Endothelial cell of umbilical vein (primary cell): ENCODE data around the gene ZBTB17. TPM values are rescaled to one million over a fixed set of nuclear protein-coding genes. Genes with fewer than 3 reads are reported as not detected.

ENCODE experiments used
- BruUV-seq: library from RNA; stranded (reverse); fragments of 400-500 nt; replicated peaks from 2 replicates; lab custom pipeline; 2021; lab: Mats Ljungman, UMichigan
- CTCF ChIA-PET: fragments of 300-600, 350-600 bp; sonication (Branson Sonifier 250); formaldehyde crosslinking; loops from one replicate; lab custom pipeline; 2021; ENCODE audit warnings: antibody characterized with exemption, inconsistent platforms; lab: Charles Lee
- POLR2A ChIA-PET: fragments of 300-600, 350-600 bp; sonication (Branson Sonifier 250); formaldehyde crosslinking; loops from one replicate; lab custom pipeline; 2021; ENCODE audit warnings: antibody characterized with exemption, inconsistent platforms; lab: Charles Lee
- DNase-seq: peaks from one replicate; pipeline ENCODE4 v3.0.0-alpha.2; 2011; ENCODE audit warnings: low read depth, low spot score
- FAIRE-seq: peaks from 2 replicates; lab custom pipeline; 2011; peaks lifted over from hg19 to GRCh38; lab: Jason Lieb, UNC
- H2AFZ ChIP-seq: 2 replicates; pipeline ENCODE4 v1.6.0; 2012; ENCODE audit warnings: low read depth, low read length, control low read depth, inconsistent platforms
- H3K27ac ChIP-seq: 2 replicates; pipeline ENCODE4 v1.5.1; 2011; ENCODE audit warnings: low read depth, mild to moderate bottlenecking, control low read depth, low read length, moderate library complexity; ENCODE audit not compliant: insufficient read depth
- H3K27me3 ChIP-seq, 2 experiments: 2 replicates each; pipeline versions ENCODE4 v1.6.0 to v1.6.1; 2011; ENCODE audit warnings: low read length in 2 of 2, mixed read lengths in 1 of 2; ENCODE audit not compliant: control insufficient read depth in 2 of 2, insufficient read depth in 2 of 2
- H3K36me3 ChIP-seq, 2 experiments: 2 replicates in 1 of 2; 3 replicates in 1 of 2; pipeline ENCODE4 v1.5.1; 2011; ENCODE audit warnings: low read length in 2 of 2, mild to moderate bottlenecking in 1 of 2, moderate library complexity in 1 of 2; ENCODE audit not compliant: control insufficient read depth in 2 of 2, insufficient read depth in 2 of 2; ENCODE audit errors: extremely low read depth in 1 of 2
- H3K4me1 ChIP-seq: 3 replicates; pipeline ENCODE4 v1.5.1; 2011; ENCODE audit warnings: mild to moderate bottlenecking, low read length; ENCODE audit not compliant: control insufficient read depth, insufficient read depth; ENCODE audit errors: extremely low read depth
- H3K4me2 ChIP-seq: 2 replicates; pipeline ENCODE4 v1.6.1; 2011; ENCODE audit warnings: low read length, control low read depth, mixed read lengths; ENCODE audit not compliant: insufficient read depth
- H3K4me3 ChIP-seq, 3 experiments: fragments of 200-600 bp in 1 of 3; sonication (generic), shearing (Covaris generic) in 1 of 3; replicated peaks in 1 of 3; 2 replicates each; pipeline ENCODE4 v1.5.1; 2011 to 2016; ENCODE audit warnings: control low read depth in 3 of 3, low read length in 3 of 3, mild to moderate bottlenecking in 2 of 3, inconsistent platforms in 1 of 3, low read depth in 1 of 3, moderate library complexity in 1 of 3; ENCODE audit not compliant: insufficient read depth in 1 of 3
- H3K79me2 ChIP-seq: 2 replicates; pipeline ENCODE4 v1.6.0; 2012; ENCODE audit warnings: low read length, inconsistent platforms; ENCODE audit not compliant: control insufficient read depth, insufficient read depth
- H3K9ac ChIP-seq: replicated peaks from 2 replicates; pipeline ENCODE3; 2011; ENCODE audit warnings: low read length, control low read depth; ENCODE audit not compliant: insufficient read depth; ENCODE audit errors: extremely low read depth
- H3K9me1 ChIP-seq: replicated peaks from 3 replicates; pipeline ENCODE4 v1.6.0; 2011; ENCODE audit warnings: mild to moderate bottlenecking, low read length; ENCODE audit not compliant: control insufficient read depth, insufficient read depth; ENCODE audit errors: extremely low read depth
- H3K9me3 ChIP-seq: replicated peaks from 2 replicates; pipeline ENCODE4 v1.5.1; 2012; ENCODE audit warnings: low read length, inconsistent platforms; ENCODE audit not compliant: control insufficient read depth, insufficient read depth
- H4K20me1 ChIP-seq: replicated peaks from 2 replicates; pipeline ENCODE3; 2011; ENCODE audit warnings: mild to moderate bottlenecking, low read length; ENCODE audit not compliant: control insufficient read depth, insufficient read depth; ENCODE audit errors: extremely low read depth
- EZH2 ChIP-seq: IDR thresholded peaks from 2 replicates; pipeline ENCODE4 v1.6.1; 2012; ENCODE audit warnings: borderline replicate concordance, low read depth, mild to moderate bottlenecking, moderate library complexity, low read length, inconsistent platforms; ENCODE audit not compliant: severe bottlenecking
- FOS ChIP-seq: IDR thresholded peaks from 2 replicates; pipeline ENCODE4 v1.6.1; 2011; ENCODE audit warnings: mild to moderate bottlenecking, low read length, moderate library complexity, borderline replicate concordance; ENCODE audit not compliant: insufficient read depth
- GATA2 ChIP-seq: IDR thresholded peaks from 2 replicates; pipeline ENCODE4 v1.7.0; 2011; ENCODE audit warnings: low read depth, mild to moderate bottlenecking, moderate library complexity, mixed read lengths, low read length; ENCODE audit not compliant: insufficient read length, insufficient read depth
- JUN ChIP-seq: IDR thresholded peaks from 2 replicates; pipeline ENCODE4 v1.6.1; 2011; ENCODE audit warnings: borderline replicate concordance, low read depth; ENCODE audit not compliant: insufficient read length, insufficient read depth
- MYC ChIP-seq: IDR thresholded peaks from one replicate; pipeline ENCODE4 v1.6.1; 2011; ENCODE audit warnings: mild to moderate bottlenecking, low read depth, low read length
- POLR2A ChIP-seq: IDR thresholded peaks from 2 replicates; pipeline ENCODE4 v1.6.1; 2012; ENCODE audit warnings: low read depth, mild to moderate bottlenecking, control low read depth, low read length
- POLR2AphosphoS5 ChIP-seq: IDR thresholded peaks from 2 replicates; pipeline ENCODE4 v1.6.1; 2012; ENCODE audit warnings: low read depth, mild to moderate bottlenecking, control low read depth, low read length, moderate library complexity; ENCODE audit not compliant: insufficient read depth
- dilution Hi-C: fragments of 300-500 bp; cut with MboI; formaldehyde crosslinking; loops from one replicate; pipeline ENCODE4 v1.15.0; 2019; ENCODE audit warnings: low sequenced_read_pairs; ENCODE audit not compliant: extremely low pct_ligation_motif_present
- intact Hi-C: fragments of 100-400 bp; cut with micrococcal nuclease; formaldehyde crosslinking; loops from one replicate; pipeline ENCODE4 v1.10.0; 2022
- polyA plus RNA-seq, 4 experiments: library from polyadenylated mRNA; depleted of rRNA in 3 of 4; stranded (reverse) in 3 of 4; unstranded in 1 of 4; fragments of >200 nt; gene quantifications; 2 replicates each; pipeline versions ENCODE4 v1.2.1 to v1.2.3, GENCODE V29; 2011 to 2012; ENCODE audit warnings: missing spikeins in 1 of 4
- total RNA-seq: library from RNA; stranded (reverse); gene quantifications from 2 replicates; pipeline ENCODE4 v1.2.3, GENCODE V29; 2021
- TF ChIP-seq, protein P1 (sequence below): IDR thresholded peaks from 2 replicates; pipeline ENCODE4 v1.6.1; 2011; ENCODE audit not compliant: insufficient read depth, insufficient read length
- TF ChIP-seq, protein P2 (sequence below), 2 donors: IDR thresholded peaks; 1 replicate in 1 of 2; 2 replicates in 1 of 2; pipeline ENCODE4 v1.5.1; 2011; ENCODE audit warnings: low read length in 2 of 2, mild to moderate bottlenecking in 2 of 2, moderate library complexity in 2 of 2, control low read depth in 1 of 2, inconsistent platforms in 1 of 2, low read depth in 1 of 2; ENCODE audit not compliant: insufficient read depth in 1 of 2; ENCODE audit errors: extremely low read depth in 1 of 2

The ZBTB17 gene
- total and polyA plus RNA-seq, 2 donors (not counting 3 experiments of a cell fraction or from before 2014, with no cell fraction given), result 43.9 to 72.7 TPM

DNA sequence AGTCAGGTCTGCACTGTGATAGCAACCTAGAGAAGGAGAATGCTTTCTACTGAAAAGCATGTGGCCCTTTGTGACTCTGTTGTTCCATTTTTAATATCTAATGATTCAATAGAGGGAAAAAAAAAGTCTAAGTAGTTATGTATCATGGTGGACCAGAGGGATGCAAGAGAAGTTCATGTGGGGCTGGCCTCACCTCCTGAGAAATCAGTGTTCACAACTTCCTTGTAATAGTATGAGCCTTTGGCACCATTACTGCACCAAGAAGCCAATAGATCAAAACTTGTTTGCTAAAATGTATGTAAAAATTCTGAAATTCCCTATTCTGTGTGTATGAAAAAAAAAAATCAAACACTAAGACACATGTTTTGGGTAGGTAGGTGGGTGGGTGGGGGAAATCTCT lies 5.0 kb downstream of the ZBTB17 start:
- no peak overlapping the region for H3K27ac ChIP-seq
- CTCF ChIA-PET, result no interaction called here
- no TSS peak for BruUV-seq
- FAIRE-seq (no peak), DNase-seq (no peak)
- H3K36me3 ChIP-seq, result peaks cover 12% of the 10 kb centered on the region in 2 experiments
- TF ChIP-seq EZH2, result no peak
- TF ChIP-seq, protein P1, sequence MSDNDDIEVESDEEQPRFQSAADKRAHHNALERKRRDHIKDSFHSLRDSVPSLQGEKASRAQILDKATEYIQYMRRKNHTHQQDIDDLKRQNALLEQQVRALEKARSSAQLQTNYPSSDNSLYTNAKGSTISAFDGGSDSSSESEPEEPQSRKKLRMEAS, result no peak
- TF ChIP-seq, protein P2, sequence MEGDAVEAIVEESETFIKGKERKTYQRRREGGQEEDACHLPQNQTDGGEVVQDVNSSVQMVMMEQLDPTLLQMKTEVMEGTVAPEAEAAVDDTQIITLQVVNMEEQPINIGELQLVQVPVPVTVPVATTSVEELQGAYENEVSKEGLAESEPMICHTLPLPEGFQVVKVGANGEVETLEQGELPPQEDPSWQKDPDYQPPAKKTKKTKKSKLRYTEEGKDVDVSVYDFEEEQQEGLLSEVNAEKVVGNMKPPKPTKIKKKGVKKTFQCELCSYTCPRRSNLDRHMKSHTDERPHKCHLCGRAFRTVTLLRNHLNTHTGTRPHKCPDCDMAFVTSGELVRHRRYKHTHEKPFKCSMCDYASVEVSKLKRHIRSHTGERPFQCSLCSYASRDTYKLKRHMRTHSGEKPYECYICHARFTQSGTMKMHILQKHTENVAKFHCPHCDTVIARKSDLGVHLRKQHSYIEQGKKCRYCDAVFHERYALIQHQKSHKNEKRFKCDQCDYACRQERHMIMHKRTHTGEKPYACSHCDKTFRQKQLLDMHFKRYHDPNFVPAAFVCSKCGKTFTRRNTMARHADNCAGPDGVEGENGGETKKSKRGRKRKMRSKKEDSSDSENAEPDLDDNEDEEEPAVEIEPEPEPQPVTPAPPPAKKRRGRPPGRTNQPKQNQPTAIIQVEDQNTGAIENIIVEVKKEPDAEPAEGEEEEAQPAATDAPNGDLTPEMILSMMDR (IDR thresholded peaks at IDR 0.05; ENCODE audit: extremely low read depth in 1 of 2, insufficient read depth in 1 of 2, low read depth in 1 of 2, low read length in 2 of 2), result no peak
- no peak for TF ChIP-seq GATA2
- no peak for TF ChIP-seq MYC
- no peak for TF ChIP-seq FOS
- no peak for TF ChIP-seq POLR2AphosphoS5
- no peak for TF ChIP-seq POLR2A
- no peak for TF ChIP-seq JUN
- peaks cover 14% of the 10 kb centered on the region for H3K4me1 ChIP-seq
- H4K20me1 ChIP-seq, result peaks cover 2% of the 10 kb centered on the region
- dilution Hi-C loops, result no loop called here
- no peak overlapping the region for H2AFZ ChIP-seq
- H3K9ac ChIP-seq, result no peak overlapping the region
- no peak overlapping the region for H3K4me3 ChIP-seq
- peaks cover 79% of the 10 kb centered on the region for H3K79me2 ChIP-seq
- POLR2A ChIA-PET, result no interaction called here
- intact Hi-C loops, result no loop called here
- H3K9me1 ChIP-seq, result no peaks in the 10 kb centered on the region
- no peaks in the 10 kb centered on the region for H3K27me3 ChIP-seq
- H3K4me2 ChIP-seq, result no peak overlapping the region
- no peaks in the 10 kb centered on the region for H3K9me3 ChIP-seq
